ENCODE results near the gene ENOX1.

Gene ENOX1

DNA sequence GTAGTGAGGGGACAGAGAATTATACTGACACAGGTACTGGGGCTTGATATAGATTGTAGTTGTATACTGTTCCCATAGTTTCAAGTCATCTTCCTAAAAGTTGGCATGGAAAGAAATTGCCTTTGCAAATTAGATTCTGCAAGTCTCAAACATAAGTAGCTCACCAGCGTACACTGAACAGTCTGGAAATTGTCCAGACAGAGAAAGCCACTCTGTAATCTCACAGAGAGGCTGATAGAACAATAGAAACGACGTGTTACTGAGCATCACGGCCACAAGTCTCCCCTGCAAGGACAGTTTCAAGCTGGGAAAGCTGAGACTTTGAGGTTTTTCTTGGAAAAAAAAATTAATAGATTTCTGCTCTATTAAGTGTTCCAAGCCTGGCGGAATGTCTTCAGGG is 534.8 kb downstream of the ENOX1 start:
- DNase-seq (ENCODE audit: low spot score): no peak

DNA sequence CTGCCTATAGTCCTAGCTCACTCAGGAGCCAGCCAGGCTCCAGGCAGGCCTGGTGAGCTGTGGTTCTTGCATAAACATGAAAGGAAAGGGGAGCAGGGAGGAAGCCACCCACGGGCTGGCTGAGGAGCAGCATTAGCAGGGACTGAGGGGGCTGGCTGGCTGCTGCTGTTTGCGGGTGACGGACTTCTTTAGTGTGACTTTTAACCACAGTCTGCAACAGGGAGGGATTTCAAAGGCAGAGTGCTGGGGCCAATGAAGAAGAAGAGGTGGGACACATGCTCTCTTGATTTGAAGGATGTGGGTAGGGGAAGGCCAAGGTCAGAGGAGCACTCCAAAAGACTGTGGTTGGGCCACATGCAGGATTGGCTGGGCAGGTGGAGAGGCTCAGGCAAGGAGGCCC is 540.4 kb downstream of the ENOX1 start:
- DNase-seq (ENCODE audit: low spot score): no peak

DNA sequence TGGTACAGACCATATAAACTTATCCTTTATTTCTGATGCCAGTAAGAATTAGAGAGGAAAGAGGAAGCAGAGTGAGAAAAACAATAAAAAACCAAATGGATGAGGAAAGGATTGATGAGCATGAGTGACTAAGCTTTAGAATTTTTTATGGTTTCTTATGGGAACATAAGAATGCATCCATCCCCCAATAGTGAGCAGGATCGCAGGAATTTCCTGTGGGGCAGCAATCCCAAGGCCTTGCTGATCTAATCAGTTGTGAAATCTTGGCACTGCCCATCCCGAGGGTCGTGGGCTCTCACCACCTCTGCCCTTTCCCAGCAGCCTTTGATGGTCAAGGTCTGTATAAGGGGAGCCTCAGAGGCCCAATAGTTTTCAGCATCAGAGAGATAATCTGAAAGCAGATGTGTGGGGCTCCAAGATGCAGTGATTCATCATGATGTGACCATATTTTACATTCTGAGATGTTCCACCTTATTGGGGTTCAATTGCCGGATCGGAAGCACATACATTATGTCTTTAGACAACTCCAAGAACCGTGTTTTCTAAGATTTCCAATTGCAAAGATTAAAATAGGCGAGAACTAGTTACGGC is 541.3 kb downstream of the ENOX1 start:
- DNase-seq (ENCODE audit: low spot score): no peak

DNA sequence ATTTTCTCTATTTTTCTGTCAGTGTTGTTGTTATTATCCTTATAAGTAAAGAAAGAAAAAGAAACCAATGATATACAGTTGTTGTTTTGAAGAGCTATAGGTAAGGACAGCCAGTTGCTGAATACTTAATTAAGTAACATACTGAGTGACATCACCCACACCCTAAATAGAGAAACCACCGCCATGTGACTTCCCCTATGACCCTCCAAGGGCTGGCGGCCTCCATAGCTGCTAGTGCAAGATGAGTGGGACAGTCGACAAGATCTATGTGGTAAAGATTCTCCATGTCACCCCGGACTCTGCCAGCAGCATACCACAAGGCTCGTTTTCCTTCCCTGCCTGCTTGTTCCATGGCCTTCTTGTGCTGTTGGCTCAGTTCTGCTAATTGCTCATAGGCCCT is 542.3 kb downstream of the ENOX1 start:
- no peak for DNase-seq (ENCODE audit: low spot score)

DNA sequence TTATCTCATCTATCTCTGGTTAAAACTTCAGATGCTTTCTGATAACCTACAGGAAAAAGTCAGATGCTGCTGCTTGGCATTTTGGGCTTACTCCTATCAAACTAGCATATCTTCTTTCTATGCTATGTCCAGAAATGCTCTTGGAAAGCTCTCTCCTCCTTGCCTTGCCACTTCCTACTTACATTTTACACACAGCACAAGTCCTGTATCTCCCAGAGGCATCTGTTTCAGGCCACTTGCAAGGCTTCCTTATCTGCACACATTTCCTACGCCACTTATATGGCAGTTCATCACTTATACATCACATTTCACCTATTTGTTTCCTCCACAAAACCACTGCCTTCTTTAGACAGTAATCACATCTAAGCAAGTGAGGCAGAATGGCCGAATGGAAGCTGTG is 543.1 kb downstream of the ENOX1 start:
- DNase-seq (ENCODE audit: low spot score): no peak

DNA sequence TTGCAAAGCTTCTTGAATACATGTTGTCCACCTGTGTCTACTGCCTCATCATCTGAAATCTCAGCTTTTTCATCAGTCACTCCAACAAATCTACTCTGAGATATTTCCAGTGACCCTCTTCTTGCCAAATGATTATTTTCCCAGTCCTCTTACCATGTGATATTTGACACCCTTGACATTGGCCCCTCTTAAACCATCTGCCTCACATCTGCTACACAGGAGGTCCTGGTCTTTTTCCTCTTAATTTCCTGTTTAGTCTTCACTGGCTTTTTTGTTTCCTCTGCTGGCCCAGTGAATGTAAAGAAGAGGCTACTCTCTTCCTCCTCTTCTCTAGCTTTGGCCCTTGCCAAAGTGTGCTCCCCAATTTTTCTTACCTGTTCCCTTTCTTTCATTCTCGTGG is 544.7 kb downstream of the ENOX1 start:
- no peak for DNase-seq (ENCODE audit: low spot score)

DNA sequence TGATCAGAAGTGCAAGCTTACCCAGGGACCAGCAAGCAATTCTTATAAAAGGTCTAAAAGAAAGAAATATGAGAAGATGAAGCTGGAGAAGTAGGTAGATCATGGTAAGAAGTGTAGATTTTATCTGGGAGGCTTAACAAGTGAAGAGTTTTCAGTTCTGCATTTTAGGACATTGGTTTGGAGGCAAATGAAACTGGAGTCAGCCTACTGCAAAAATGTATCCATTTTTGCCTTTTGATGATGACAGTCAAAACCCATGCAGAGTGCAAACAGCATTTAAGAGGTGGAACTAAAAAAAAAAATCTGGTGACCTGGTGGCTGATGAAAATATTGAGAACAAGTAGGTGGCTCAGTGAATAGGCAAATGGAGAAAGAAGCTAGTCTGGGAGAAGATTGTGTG is 546.5 kb downstream of the ENOX1 start:
- DNase-seq (ENCODE audit: low spot score): no peak

DNA sequence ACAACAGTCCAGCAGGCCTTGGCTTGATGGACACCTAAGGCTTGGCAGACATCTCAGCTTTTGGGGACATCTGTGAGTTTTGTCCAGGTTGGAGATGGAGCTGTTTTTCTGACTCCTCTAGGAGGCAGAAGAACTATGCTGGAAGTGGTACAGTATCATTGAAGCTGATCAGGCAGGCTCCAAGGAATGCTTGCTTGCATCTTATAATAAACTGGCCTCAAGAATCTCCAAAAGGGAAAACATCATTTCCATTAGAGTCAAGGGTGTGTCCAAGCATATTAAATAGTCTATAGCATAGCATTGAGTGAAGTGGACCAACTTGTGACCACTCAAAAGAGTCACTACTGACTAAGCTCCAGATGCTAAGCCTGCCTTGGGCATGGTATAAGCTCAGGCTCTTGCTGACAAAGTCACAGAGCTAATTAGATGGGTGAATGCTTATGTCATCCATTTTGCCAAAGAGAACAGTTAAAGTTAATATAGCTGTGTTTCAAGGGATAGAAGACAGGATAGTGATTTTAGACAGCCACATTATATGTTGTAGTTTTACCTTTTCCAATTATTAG is 547.4 kb downstream of the ENOX1 start:
- no peak for DNase-seq (ENCODE audit: low spot score)

DNA sequence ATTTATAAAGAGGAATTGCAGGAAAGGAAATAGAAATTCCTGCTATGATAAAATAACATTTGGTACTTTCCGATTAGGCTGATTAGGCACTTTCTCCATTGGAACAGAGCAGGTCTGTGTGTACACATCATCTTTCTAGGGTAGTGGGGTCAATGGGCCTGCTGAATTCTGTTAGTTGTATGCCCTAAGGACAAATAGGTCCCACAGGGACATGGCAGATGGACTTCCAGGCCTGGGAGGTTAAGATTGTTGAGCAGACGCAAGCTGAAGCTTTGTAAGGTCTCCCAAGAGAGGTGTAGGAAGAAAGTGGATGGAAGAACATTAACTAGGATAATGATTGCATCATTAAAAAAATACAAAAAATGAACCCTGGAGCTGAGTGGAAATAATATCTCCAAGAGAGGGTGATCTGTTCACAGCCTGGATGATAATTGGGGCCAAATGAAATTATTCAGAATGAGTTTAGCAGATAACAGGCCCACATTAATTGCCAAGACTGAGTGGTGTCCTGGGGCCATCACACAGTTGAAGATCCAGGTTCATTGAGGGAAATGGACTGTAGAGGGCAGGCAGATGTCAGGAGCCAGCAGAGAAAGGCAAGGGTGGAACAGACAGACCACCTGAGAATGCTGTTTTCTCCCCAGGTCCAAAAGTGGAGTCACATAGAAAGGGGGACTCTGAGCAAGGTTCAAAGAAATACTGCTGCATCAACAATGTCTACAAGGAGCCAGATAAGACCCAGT is 548.3 kb downstream of the ENOX1 start:
- DNase-seq (ENCODE audit: low spot score): no peak

DNA sequence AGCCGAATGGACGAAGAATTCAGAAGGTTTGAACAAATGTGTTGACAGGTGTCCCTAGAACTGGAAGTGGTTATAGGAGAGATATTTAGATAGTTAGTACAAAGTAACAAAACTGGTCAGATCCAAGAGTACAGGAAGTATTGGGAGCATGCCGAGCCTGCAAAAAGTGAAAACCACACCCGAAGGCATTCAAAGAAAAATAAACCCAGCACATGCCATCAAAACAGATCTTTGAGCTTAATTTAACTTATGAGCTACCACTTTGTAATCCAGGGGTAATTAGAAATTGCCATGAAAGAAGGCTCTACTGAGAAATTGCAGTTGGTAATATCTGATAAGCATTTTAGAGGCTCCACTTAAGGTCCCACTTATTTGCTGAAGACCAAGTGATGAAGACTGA is 549.2 kb downstream of the ENOX1 start:
- no peak for DNase-seq (ENCODE audit: low spot score)

DNA sequence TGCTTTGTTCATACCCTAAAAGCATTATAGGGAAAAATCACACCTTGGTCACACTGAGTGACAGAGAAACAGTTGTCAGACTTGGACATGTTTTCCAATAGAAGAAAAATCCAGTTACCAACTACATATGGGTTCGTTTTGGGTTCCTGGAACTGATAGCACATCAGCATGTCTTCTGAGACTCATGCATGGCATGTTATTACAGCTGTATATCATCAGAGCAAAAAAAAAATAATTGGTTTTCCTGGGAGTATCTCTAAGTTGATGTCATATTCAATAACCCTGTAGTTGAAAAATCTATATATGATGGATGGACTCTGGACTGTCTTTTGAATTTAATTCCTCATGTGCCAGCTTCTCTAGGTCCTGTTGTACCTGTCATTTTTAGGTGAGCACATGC is 551.7 kb downstream of the ENOX1 start:
- DNase-seq (ENCODE audit: low spot score): no peak

DNA sequence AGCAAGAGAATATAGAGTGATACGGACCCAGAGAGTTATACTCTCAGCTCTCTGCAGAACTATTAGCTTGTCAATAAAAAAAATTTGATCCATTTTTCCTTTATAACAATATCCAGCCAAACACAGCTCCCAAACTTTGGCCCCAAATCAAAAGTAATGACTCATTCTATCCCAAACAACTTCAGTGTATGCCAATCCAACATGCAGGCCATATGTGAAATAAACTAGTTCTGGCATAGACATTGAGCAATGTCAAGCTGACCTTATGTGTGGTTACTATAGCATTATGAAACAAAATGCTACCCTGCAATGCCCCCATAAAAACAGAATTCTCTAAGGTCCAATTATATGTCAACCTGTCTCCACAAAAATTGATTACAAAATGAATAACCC is 553.9 kb downstream of the ENOX1 start:
- DNase-seq (ENCODE audit: low spot score): no peak

DNA sequence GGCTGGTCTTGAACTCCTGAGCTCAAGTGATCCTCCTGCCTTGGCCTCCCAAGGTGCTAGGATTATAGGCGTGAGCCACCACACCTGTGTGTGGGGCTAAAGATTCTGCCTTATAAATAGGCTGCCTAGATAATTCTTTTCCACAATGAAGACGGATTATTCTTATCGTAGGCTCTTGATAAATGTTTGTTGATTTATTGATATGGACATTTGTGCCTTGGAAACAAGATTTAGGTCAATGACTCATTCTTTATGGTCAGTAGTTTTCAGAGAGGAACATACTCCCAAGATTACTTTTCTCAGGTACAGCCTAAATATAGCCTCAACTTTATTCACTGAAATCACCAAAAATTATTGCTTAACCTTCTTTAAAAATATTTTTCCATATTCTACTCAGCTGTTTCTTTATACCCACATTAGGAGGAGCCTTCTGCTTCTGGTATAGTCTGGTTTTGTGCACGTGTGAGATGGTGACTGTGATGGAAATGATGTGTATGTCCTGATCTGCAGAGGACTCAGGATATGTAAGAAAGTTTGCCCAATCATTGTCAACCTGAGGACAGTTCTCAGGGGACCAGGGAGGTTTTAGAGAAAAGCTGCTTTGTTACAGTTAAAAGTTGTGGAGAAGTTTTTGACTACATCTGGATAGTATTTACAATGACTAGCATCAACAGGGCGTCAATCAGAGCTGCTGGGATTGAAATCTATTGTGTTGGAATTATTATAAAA is 554.5 kb downstream of the ENOX1 start:
- DNase-seq (ENCODE audit: low spot score): no peak

DNA sequence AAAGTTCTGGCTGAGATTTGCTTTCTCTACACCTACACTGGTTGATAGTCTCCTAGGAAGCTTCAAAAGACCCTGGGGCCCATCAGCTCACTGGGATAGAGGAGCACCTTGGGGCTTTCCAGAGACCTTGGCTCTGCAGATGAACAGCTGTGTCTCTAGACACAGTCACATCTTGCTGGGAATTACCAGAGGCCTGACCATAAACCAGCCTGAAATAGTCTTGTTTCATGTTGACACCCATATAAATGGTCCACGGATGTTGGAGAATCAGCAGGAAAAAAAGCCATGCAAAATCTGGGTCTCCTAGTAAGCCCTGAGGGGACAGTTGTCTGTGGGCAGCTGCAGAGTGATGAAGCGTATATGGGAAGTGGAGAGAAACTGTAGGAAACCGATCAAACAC is 555.8 kb downstream of the ENOX1 start:
- no peak for DNase-seq (ENCODE audit: low spot score)

DNA sequence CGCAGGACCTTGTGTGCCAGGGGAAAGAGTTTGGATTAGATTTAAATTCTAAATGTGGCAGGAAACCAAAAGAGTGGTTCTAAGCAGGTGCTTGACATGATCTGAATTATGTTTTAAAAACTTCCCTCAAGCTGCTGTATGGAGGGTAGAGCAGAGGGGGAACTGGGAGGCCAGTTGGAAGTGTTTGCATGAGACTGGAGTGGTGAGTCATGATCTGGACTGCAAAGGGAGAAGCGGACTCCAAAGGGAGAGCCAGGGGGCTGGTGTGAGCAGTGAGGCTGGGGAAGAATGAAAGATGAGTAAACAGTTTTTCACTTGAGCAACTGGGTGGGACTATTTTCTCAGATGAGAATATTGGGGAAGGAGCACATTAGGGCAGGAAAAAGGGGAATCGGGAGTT is 557.3 kb downstream of the ENOX1 start:
- DNase-seq (ENCODE audit: low spot score): no peak

DNA sequence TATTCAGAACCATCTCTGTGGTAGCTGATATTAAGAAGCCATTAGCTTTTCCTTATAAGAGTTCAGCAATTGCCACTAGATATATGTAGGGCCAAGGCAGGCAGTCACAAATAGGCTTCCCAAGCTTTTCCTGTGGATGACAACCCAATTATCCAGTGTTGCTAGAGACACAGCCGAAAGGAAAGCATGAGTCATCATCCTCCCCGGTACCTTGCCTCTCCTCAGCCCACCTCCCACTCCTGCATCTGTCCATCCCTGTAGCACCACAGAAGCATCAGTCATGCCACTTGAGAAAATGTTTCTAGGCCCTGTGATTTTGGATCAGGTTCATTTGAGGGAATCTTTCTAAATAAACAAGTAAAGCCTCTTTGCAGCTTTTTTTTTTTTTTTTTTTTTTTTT is 559.1 kb downstream of the ENOX1 start:
- DNase-seq (ENCODE audit: low spot score): no peak

DNA sequence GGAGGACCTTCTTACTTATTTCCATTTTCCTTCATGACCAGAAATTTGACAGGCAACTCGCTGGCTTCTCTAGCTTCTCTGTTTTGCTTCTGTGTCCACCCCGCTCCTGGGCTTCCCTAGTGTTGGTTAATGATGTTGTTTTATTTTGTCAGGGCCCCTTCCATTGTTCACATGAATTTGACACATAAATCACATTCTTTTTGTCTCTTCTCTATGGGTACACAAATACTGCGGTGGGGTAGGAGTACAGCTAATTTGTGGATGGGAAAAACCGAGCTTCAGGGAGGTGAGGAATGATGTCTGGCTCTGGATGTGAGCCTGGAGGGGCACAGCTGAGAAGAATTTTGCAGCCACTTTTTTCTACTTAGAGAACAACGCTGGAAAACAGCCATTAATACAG is 563.6 kb downstream of the ENOX1 start:
- no peak for DNase-seq (ENCODE audit: low spot score)

DNA sequence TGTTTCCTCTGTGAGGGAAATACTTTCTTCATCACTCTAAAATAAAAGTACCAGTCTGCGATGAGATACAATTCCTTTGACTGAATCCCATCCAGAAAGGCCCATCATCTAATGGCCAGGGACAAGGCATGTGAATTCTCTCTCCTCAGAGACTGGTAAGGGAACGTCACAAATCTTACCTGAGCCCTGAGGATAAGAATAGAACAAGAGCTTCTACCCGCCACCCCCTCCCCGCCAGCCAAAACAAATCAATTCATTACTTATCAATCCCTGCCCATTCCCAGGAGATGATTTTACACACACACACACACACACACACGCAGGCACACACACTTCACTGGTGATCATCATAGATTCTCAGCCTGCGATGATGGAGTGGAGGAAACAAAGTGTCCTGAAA is 564.7 kb downstream of the ENOX1 start:
- no peak for DNase-seq (ENCODE audit: low spot score)

DNA sequence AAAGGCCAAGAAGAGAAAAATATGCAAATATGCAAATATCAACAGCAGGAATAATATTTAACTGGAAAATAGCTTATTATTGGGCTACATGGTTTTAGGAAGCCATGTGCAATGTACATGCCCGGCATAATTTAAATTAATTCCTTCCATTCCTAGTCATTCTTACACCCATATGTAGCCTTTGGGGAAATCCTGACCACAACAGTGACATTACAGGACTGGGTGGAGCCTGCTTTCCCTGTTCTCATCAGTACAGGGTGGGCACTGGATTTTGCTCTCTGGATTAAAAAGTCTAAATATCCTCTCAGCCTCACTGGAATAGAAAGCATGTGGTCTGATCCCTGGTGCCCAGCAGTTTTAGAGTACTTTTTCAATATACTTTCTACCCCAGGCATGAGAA is 565.2 kb downstream of the ENOX1 start:
- no peak for DNase-seq (ENCODE audit: low spot score)

DNA sequence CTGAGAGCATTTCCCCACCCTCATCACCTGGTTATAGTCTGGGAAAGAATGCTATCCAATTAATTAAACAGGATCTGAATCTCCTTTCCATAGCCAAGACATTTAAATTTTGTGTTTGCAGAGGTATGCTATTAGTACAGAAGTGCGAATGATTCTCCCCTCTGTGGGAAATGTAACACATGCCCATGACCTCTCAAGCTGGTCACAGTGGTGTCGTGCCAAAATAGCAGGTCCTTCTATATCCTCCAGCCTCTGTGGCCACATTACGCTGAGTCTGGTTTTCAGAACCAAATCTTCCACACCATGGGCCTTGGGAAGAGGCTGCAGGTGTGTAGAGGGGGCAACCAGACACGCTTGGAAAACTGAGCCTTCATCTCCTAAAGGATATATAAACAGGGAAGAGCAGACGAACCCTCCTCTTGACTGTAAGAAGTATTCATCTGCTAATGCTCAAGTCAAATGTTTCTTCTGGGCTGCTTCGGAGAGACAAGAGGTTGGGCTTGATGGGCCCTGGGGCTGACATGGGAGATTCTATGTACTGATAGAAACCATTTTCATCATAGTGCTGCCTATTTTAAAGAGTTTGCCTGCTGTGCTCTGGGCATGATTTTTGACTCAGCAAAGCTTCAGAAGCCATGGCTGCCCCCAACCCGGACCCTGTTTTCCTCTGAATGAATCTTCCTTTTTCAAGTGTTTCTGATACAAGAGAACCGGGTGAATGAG is 565.7 kb downstream of the ENOX1 start:
- no peak for DNase-seq (ENCODE audit: low spot score)

DNA sequence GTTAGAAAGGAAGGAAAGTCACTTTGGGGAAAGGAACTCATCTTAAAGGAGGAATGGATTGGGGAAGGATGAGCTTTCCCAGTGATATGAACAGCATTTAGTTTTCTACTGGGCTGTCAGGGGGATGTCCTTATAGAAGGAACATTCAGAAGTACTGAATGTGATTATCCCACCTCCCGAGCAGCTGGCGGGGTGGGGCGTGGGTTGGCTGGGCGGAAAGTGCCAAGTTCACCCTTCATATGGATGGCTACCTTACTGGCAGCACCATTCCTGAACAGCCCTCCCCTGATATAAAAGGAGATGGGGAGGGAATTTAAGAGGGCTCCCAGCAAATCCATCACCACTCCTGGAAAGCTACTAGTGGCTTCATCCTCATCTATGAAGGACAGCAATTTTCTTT is 572.6 kb downstream of the ENOX1 start:
- DNase-seq (ENCODE audit: low spot score): no peak

DNA sequence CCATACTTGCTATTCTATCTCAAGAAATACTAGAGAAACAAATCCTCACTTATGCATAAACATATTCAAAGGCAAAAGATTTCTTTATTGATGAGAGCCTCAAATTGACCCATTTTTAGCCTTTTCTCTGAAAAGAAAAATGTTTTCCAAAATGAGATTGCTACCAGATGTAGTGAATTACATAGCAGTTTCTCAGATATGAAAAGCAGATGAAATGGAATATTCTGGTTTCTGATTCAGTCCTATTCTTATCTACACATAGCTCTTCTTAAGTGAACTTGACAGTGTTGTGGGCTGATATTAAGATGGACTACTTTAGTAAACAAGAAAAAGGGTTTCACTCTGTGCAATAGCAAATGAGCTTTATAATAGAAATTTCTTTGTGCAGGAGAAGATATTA is 579.9 kb downstream of the ENOX1 start:
- no peak for DNase-seq (ENCODE audit: low spot score)

DNA sequence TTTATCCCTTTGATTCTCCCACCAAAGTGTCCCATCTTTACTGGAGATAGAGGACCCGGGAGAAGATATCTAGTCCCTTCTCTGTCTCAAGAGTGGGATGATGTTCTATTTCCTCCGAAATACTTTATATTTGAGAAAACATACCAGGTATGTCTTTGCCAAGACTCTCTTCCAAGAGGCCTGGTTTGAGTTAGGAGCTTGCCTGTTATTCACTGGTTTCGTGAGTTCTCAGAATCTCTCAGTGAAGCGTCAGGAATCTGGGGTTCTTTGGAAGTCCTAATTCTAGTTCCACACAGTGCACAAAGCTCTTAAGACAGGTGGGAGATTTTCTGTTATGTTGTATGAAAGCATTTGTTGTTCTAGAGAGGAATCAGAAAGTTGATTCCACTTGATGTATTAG is 581.4 kb downstream of the ENOX1 start:
- no peak for DNase-seq (ENCODE audit: low spot score)
